Measurements from ENCODE around the gene SULT4A1.
A peak's percentile ranks its signal among the peaks of the same experiment; 100 is the strongest.
"Not testable (repeated sequence)": the region's sequence is repeated elsewhere in the genome, so short reads cannot be mapped to it uniquely, and the experiment has no call there.

The SULT4A1 gene, protein sequence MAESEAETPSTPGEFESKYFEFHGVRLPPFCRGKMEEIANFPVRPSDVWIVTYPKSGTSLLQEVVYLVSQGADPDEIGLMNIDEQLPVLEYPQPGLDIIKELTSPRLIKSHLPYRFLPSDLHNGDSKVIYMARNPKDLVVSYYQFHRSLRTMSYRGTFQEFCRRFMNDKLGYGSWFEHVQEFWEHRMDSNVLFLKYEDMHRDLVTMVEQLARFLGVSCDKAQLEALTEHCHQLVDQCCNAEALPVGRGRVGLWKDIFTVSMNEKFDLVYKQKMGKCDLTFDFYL

DNA sequence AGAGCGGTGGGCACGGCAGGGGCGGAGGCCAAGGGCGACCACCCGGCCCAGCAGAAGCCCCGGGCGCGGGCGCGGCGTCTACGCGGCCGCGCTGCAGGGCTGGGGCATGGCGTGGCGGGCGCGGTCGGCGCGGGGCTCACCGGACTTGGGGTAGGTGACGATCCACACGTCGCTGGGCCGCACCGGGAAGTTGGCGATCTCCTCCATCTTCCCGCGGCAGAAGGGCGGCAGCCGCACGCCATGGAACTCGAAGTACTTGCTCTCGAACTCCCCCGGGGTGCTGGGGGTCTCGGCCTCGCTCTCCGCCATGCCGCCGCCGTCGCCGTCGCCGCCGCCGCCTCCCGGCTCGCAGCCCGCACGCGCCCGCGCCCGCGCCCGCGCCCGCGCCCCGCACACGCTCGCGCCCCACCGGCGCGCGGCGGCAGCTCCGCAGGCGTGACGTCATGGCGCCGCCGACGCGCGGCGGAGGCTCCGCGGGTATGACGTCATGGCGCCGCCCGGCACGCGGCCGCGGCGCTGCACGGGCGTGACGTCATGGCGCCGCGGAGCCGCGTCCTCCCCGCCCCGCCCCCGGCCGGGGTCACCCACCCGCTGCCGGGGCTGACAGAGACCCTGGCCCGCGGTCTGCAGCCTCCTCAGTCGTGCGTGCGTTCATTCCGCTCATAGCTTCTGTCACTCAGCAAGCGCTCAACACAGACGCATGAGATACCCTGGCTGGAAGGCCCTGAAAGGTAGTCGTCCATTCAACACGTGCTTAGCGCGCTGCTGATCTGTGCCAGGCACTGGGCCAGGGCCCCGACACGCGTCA is at the start of gene SULT4A1:
SULT4A1 (minus strand) TSS at position 440 of the 808 bp plus-strand sequence; CDS start at position 309, 131 bp downstream.
- DNase-seq (ENCODE audit: low spot score), result no peak

DNA sequence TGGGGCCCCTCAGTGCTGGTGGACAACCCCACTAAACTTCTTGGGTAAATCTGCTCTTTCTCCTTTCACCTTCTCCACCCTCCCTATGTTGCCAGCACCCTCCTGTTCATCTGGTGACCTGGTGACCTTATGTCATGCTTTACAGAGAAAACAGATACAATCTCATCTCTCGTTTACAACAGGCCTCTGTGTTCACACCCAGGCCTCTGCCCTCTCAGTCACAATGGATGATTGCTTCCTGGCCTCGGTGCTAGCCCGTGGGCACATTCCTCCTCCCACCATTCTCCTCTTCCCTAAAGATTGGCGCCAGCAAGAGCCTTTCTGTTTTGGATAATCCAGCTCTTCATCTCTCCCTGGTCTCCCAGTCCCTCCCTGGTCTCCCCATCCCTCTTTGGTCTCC is 49.0 kb upstream of the SULT4A1 start:
- no peak for DNase-seq (ENCODE audit: low spot score)

DNA sequence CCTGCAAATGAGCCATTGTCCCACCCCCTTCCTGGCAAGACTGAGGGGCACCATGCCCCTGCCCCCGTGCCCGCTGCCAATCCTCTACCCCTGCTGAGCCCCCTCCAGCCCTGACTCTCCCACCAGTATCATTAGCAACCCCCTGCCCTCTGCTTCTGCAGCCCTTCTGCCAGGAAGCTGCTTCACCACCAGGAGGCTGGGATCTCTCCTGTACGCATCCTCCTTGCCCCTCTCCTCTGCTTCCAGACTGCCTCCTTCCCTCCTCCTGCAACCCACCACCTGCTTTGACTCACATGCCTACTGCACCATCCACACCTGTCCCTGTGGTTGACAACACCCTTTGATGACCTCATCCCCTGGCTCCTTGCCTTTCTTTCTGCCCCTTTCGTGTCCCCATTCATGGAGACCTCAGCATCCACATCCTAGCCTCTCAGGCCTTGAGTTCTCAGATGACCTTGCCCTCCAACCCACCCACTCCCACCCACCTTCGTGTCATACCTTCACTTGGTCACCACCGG is 47.9 kb upstream of the SULT4A1 start:
- no peak for DNase-seq (ENCODE audit: low spot score)

DNA sequence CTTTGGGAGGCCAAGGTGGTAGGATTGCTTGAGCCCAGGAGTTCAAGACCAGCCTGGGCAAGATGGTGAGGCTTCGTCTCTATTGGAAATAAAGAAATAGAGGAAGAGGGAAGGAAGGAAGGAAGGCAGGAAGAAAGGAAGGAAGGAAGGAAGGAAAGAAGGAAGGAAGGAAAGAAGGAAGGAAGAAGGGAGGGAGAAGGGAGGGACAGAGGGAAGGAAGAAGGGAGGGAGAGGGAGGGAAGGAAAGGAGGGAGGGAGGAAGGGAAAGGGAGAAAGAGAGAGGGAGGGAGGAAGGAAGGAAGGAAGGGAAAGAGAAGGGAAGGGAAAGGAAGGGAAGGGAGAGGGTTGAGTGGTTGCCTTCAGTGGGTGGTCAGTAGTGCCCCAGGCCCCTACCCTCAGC is 47.4 kb upstream of the SULT4A1 start:
- no peak for DNase-seq (ENCODE audit: low spot score)

DNA sequence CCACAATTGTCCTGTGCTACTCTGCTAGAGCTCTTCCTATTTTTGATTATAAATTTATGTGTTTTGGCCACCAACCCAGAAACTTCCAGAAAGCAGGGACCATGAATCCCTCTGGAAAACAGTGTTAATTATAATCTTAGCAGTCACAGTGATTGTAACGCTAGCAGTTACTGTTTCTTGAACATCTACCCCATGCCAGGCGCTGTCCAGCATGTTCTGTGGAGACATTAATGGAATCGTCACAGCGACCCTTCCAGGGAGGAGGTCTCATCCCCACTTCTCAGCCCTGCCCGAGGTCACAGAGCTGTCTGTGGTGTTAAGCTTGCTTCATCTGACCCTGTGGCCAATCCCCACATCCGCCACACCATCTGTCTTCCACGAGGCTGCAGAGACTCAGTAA is 43.4 kb upstream of the SULT4A1 start:
- DNase-seq (ENCODE audit: low spot score), result no peak

DNA sequence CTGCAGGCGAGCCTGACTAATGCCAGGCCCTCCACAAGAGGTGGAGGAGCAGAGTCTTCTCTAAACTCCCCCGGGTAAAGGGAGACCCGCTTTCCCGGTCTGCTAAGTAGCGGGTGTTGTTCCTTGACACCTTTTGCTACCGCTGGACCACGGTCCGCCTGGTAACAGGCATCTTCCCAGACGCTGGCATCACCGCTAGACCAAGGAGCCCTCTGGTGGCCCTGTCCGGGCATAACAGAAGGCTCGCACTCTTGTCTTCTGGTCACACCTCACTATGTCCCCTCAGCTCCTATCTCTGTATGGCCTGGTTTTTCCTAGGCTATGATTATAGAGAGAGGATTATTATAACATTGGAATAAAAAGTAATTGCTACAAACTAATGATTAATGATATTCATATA is 42.1 kb upstream of the SULT4A1 start:
- DNase-seq (ENCODE audit: low spot score), result not testable (repeated sequence)

DNA sequence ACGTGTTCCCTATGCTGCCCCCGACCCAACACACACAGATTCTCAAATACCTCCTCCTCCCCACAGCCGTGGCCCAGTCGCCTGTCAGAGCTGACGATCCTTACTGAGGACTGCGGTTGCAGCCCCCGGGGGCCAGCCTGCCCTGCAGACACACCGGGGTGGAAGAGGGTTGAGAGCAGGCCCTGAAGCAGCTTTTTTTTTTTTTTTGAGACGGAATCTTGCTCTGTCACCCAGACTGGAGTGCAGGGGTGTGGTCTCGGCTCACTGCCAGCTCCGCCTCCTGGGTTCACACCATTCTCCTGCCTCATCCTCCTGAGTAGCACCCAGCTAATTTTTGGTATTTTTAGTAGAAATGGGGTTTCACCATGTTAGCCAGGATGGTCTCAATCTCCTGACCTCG is 40.7 kb upstream of the SULT4A1 start:
- peak; percentile 63 for DNase-seq (ENCODE audit: low spot score)

DNA sequence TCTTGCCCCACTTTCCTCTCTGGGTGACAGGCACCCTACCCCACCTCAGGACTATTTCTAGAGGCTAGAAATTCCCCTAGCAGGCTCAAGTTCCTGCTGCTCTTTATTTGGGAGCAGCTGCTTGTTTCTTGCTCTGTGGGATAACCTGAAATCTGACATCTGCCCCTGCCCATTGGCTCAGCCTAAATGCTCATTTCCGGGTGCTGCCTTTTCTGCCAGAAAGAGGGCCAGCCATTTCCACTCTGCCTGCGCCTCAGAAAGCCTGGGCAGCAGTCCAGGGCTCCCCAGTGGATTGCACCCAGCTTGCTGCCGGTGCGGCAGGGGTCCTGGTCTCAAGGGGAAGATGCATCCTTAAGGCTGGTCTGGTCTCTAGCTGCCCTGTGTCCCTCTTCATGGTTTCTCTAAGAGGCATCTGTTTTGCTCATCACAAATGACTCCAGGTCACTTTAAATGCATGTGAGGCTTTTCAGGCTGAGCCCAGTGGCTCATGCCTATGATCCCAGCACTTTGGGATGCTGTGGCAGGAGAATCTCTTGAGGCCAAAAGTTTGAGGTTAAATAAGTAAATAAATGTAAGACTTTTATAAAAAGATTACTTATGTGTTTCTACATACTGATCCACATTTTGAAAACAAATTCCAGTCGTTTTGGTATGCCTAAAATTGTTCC is 39.8 kb upstream of the SULT4A1 start:
- no peak for DNase-seq (ENCODE audit: low spot score)

DNA sequence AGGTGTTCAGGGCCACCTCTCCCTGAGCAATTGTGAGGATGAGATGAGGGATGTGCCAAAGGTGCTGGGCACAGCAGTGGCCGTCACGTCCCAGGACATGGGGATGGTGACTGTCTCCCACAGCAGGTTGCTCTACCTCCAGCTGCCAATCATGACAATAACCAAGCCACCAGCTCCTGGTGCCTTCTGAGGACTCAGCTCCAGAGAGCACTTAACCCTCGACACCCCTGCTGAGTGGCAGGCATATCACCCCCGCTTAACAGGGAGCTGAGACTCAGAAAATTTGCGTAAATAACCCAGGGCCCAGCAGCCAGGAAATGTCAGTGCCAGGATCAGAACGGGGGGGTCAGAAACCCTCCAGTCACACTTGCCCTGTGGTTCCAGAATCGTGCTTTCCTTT is 37.9 kb upstream of the SULT4A1 start:
- DNase-seq (ENCODE audit: low spot score), result no peak

DNA sequence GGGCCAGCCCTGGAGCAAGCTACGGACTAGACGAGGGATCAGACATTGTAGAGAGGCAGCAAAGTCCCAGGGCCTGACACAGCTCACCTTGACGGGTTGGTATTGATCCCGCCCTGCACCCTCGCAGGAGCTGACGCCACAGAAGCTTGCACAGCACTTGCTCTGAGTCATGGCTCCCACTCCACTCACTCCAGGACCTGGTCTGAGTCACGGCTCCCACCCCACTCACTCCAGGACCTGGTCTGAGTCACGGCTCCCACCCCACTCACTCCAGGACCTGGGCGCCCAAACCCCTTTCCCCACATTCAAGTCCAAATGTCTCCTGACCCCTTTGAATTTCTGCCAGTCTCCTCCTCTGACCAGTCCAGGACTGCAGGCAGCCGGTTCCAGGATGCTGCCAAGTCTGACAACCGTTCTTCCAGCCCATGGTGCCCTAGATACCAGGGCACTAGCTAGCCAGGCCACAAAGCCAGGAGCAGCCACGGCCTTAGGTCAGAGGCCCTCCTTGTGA is 35.5 kb upstream of the SULT4A1 start:
- no peak for DNase-seq (ENCODE audit: low spot score)

DNA sequence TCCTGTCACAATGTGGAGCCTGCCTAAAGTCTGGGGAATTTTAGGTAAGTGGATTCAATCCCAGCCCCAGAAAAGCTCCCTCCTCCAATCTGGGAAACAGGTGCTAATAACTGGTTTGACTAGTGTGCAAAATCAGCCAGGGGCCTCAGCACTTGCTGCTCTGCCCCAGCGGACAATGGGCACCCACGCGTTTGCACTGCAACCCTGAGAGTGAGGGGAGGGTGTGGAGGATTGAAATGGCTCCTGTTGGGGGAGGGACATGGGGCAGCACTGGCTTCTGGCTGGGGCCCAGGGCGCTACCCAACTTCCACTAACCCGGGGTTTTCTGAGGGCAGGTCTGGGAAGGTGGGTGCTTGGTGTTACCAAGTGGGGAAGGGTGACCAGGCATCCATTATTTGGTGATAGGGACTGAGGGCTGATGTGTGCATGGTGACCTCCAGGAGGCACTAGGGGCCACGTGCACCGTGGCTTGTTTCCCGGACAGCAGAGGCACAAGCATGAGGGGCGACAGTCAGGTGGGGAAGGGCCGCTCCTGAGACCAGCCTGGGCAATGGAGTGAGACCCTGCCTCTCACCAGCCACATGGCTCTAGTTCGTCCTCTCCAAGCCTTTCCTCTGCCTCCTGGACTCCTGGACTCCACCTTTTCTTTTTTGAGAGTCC is 33.8 kb upstream of the SULT4A1 start:
- DNase-seq (ENCODE audit: low spot score), result no peak

DNA sequence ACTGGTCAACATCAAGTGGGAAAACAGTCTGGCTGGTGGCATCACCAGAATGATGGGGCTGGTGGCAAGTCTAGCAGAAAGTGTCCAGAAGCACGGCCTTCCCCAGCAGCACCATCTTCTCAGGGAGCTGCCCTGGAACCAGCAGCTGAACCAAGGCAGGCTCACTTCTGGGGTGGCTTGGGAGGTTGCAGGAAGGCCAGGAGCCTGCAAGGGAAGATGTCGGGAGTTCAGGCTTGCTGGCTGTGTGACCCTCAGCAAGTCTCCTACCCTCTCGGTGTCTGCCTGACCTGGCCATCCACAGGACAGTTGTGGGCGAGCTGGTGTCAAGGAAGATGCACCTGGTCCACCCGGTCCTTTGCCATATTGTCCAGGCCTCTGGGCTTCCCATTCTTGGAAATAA is 31.8 kb upstream of the SULT4A1 start:
- DNase-seq (ENCODE audit: low spot score), result no peak

DNA sequence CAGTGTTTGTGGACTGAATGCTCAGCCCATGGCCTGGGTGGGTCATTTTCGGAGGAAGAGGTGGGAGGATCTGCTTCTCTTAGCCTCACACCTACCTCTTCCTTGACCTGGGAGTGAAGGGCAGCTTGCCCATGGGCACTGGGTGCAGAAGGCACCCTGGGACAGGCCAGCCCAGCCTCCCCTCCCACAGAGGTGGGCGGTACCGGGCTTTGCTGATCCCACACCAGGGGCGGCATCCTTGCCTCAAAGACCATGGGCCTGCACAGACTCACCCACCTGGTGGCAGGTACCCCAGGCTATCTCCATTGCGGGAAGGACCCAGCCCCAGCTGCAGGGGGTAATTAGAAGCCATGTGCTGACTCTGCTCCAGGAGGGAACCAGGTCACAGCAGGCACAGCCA is 31.0 kb upstream of the SULT4A1 start:
- DNase-seq (ENCODE audit: low spot score), result no peak

DNA sequence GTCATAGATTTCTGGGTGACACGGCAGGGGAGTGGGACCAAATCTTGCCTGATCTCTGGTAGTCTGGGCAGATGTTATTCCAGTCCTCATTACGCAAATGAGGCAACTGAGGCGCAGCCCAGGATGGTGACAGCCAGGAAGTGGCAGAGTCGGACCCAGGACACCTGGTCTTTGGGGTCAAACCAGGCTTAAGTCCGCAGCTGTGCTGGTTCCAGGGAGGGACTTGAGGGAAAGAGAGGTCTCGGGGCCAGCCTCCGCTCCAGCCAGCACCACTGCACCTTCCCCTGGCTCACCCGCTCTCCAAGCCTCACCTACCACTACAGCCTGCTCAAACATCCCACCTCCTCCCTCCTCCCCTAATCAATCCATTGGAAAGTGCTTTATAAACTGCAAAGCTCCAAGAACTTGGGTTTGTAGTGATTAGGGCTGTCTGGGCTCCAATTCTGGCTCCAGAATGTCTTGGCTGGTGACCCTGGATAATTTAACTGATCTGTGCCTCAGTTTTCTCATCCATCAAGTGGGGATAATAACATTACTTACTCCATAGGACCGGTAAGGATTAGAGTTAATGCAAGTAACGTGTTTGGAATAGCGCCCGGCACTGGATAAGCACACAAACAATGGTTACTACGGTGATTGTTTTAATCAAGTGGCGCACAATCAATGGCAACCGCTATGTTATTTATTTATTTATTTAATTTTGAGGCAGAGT is 30.0 kb upstream of the SULT4A1 start:
- DNase-seq (ENCODE audit: low spot score), result no peak

DNA sequence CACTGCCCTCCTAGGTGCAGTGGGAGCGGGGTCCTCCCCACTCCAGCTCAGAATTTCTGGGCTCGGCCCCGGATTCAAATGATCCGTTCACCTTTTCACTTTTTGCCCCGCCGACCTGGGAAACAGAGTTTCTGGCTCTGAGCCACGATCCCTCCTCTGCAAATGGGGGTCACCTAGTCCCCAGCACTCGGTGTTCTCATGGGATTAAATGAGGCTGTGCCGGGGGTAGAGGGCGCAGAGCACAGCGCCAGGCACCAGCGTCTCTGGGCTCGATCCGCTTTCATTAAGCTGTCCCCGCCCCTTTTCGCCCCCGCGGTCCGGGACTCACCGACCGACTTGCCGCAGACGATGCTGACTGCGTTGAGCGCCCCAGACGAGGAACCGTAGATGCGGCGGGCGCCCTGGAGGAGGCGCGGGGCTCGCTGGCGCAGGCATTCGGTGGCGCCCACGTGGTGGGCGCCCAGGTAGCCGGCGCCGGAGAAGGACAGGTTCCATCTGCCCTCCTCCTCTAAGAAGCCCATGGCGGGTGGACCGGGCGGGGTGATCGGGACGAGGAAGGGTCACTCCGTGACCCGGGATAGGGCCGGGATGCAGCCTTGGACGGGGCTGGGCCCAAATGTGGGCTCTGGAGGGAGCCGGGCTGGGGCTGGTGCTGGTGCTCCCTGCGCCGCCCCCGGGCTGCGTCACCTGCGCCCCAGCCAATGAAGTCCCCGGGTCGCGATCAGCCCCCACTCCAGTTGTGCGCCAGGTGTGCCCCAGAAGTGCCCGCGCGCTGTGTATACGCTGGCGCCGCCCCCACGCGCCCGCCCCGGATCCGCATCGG is 29.3 kb upstream of the SULT4A1 start, which contains the start of gene PNPLA5:
PNPLA5 (minus strand) TSS at position 654 of the 823 bp plus-strand sequence; CDS start at position 521, 133 bp downstream.
- DNase-seq (ENCODE audit: low spot score), result no peak

DNA sequence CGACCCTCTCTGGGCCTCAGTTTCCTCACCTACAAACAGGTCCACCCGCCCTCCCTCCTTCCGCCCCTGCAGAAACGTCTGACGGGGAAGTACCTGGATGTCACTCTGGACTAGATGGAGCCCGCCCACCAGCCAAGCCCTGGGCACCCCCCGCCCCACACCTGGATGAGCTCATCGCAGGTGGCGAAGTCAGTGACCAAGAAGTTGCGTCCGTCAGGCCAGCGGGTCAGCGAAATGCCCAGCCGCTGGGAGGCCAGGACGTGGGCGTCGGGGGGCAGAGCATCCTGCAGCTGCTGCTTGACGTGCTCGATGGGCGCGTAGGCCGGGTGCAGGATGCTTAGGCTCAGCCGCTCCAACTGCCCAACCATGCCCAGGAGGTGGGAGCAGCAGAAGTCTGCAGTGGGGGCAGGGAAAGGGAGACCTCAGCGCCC is 28.6 kb upstream of the SULT4A1 start:
- DNase-seq (ENCODE audit: low spot score), result no peak

DNA sequence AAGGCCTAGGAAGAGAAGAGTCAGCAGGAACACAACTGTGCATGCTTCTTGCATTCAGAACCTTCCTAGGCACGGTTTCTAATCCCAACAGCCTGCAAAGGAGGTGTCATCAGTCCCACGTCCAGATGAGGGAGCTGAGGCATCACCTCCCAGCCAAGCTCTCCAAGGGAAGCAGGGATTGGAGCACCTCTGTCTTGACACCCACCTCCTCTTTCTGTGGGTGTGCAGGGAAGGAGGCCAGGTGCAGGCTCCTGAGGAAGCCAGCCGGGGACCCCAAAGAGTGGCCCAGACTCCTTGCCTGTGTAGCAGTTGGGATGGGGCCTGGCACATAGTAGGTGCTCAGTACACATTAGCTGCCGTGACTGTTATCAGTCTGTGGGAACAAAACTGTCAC is 27.5 kb upstream of the SULT4A1 start:
- DNase-seq (ENCODE audit: low spot score), result no peak

DNA sequence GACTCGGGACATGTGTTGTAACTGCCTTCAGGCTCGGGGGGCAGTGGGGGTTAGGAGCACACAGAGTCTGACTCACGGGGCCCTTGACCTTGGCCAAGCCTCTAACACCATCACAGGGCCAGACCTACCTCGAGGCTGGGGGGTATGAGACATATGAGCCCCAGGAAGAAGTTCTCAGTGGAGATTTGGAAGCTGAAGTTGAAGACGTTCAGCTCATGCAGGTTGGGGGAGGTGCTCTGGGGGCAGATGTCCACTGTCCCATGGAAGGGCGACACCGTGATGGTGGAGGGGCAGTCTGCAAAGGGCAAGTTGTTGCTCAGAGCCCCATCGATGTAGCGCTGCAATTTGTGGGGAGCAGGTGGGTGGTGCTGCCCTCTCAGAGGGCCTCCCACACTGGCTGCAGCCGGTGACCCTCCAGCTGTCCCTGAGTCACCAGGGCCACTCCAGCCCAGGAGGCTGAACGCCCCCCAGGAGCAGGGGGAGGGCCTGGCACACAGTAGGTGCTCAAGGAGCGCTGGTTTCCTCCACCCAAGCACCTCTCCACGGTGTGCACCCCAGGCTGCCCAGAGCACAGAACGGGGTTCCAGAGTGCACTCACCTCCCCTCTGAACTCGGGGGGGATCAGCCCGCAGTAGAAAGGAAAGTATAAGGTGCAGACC is 27.0 kb upstream of the SULT4A1 start:
- no peak for DNase-seq (ENCODE audit: low spot score)

DNA sequence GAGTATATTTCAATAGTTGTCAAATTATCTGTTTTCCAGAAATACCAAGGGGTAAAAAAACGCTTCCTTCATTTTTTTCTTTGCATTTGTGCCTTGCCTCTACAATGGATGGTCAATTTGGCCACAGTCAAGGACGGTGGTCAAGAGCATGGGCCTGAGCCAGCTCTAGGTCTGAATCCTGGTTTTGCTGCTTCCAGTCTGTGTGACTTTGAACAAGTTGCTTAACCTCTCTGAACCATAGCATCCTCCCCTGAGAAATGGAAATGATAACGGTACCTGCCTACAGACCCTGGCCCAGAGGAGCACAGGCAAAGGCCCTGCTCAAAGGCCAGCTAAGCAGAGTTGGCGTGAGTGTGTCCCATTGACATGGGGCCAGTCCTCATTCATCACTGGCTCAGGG is 26.4 kb upstream of the SULT4A1 start:
- no peak for DNase-seq (ENCODE audit: low spot score)

DNA sequence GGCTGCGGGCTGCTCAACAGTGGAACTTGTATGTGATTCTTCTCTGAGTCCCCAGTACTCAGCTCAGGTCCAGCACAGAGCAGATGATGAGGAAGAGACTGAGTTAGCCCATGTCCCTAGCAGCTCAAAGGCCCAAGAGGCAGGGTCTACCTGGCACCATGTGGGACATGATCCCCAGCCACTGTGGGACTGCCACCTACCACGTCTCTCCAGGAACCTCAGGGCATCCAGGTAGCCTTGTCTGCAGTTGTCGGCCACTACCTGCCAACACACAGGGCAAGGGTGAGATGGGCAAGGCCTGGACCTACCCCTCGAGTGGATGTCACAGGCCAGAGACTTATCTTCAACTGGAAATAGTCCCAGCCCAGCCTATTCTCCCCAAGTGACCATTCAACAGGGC is 25.1 kb upstream of the SULT4A1 start:
- no peak for DNase-seq (ENCODE audit: low spot score)

Measured in hematopoietic multipotent progenitor cell treated with erythropoietin and hydrocortisone succinate and interleukin-3 and kit ligand, for 17 days (in vitro differentiated cells).